ENCODE data around the gene CFAP100.

Gene CFAP100

DNA sequence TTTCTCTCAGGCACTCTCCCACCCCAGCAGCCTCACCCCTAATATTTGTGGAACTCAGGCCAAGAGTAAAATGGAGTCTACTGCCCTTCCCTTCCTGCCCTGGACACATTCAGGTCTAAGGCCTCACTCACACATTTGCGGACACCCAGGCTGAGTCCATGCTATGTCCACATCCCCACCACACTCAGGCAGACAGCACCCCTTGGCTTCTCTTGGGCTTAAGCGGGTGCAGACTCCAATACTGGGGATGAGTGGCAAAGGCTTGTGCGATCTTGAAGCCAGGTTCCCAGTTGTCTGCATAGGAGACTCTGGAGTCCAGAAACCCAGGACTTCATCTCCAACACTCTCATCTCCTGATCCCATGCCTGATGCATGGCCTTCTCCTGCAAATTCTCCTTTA, 17.5 kb upstream of the CFAP100 start:
- DNase-seq = no peak

DNA sequence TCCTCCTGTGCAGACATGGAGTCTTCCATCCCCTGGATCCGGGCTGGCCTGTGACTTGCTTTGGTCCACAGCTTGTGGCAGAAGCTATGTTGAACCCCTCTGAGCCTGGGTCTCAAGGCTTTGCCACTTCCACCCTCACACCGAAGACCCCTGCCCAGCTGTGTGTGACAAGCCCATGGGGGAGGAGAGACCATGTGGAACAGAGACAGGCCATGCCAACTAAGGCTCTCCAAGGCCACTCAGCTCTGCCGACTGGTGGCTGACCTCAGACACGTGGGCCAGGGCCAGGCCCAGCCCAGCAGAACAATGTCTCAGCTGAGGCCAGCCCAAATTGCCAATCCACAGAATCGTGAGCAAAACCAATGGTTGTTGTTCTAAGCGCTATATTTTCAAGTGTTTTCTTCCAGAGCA, 16.4 kb upstream of the CFAP100 start:
- DNase-seq = no peak

DNA sequence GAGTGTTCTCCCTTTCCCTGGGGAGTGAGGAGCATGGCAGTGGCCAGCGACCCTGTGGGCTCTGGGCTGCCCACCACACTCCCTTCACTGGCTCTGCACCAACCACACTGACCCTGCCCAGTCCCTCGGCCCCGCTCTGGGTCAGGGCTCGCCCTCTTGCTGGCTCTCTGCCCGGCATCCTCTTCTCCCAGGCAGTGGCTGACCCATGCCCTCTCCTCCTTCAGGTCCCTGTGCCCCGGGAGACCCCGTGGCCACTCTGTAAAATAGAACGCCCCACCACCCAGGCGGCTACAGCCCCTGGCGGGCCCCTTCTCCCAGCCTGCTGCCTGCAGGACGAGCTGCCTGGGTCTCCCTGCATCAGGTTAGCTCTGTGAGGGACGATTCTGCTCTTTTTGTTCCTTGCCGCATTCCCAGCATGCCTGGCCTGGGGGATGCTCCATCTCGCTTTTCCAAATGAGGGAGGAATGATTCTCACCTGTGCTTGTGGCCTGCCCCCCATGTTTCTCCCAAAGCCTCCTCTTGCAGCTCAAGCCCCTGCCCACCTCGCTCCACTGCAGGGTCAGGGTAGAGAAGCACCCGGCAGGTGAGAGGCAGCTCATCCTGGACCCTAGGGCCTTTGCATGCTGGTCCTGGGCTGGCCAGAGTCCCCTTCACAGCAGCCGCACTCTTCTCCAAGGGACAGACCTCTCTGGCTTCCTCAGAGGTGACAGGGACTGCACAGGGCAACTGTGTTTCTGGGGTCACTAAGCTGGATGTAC, 14.5 kb upstream of the CFAP100 start:
- DNase-seq = no peak

DNA sequence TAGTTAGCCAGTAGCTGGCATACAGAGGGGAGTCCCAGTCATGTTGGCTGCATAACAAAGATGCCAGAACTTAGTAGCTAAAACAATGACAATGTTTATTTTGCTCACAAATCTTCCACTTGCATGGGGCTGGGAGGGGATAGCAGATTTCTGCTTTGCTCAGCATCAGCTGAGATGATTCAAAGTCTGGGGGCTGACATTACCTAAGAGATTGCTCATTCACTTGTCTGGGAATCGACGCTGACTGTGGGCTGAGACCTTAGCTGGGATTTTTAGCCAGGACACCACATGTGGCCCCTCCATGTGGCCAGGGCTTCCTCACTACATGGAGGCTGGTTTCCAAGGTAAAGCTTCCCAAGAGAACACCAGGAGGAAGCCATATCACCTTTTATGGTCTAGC, 12.7 kb upstream of the CFAP100 start:
- no peak for DNase-seq

DNA sequence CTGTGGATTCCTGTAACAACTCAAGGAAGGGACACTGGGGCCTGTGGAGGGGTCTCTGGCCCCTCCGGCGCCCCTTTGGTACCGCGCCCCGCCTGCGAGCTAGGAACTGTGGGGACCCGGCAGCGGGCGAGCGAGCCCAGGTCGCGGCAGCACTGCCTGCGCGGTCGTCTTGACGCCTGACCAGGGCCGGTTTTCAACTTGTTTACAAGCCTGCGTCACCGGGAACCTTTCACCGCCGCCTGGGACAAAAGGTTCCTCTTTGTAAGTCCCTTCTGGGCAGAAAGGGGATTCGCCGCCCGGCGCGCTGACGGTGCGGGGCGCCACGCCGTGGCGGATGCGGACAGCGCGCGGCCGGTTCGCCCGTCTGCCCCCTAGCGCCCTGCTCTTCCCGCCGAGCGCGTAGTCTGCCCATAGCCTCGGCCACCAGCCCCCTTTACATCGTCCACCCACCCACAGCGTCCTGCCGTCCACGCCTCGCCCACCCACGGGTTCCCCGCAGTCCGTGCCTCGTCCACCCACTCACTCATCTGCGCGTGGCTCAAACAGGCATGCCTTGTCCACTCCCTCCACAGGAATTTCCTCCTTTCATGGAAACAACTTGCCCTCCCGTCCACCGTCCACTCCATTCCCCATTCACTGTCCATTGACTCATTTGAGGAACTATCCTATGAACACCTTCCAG, 5.5 kb upstream of the CFAP100 start:
- DNase-seq = peak; percentile 93

DNA sequence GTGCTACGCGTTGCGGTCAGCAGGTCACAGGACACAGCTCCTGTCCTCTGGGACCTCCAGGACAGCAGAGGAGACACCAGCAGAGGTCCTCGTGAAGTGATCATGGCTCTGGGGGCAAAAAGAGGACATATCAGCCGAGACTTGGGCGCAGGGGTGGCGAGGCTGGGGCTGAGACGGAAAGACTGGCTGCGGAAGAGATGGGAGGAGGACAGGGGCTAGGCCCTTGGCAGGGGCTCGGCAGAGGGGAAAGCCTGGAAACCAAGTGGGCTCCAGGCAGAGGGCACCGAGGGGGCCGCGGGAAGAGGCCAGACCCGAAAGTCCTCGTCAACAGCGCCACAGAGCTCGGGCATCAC, 4.9 kb upstream of the CFAP100 start:
- no peak for DNase-seq

DNA sequence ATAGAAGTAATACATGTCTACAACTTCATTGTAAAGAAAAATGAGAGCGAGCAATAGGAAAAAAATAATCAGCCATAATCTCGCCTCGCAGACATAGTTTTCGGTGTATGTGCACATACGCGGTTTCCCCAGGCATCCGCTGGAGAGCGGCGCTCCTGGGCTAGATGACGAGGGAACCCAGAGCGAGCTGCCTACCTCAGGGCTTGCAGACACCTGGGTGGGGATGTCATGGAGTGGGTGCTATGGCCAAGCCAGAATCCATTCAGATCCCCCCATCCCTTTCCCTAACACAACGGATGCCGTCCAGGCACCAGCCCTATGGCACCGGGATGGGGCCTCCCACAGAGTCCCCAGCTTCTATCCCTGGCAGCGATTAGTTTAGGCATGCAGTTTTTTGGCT, 4.5 kb upstream of the CFAP100 start:
- DNase-seq = no peak

DNA sequence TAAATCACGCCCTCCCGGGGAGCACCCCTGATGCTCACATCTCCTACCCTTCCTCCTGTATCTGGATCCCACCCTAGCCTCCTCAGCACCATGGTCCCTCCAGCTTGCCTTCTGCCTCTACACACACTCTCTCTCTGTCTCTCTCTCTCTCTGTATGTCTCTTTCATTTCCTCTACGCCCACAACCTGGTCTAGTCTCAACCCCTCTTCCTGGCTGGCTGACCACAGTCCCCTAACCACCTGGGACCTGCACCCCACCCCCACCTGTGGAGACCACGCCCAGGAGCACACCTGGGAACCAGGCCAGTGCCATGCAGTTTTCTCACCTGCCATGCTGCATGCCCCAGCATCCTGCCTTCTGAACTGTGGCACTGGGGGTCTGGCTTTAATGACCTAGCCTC, 4.0 kb upstream of the CFAP100 start:
- DNase-seq = peak; percentile 73

DNA sequence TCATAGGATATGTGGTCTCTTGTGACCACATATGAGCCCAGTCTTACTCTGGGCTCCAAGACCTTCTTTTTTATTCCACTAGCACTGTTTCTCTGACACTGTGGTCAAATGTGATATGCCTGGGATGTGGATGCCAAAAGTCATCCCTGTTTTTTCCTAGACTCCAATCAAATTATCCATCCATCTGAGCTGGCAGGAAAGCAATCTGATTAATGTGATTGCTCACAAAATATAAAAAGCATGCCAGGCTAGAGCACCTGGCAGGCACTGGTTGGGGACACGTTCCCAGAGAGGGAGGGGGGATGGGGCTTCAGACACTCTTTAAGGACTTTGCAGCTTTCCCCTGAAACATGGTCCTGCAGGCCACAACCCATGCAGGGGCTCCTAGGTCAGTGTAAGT, 3.1 kb upstream of the CFAP100 start:
- no peak for DNase-seq

DNA sequence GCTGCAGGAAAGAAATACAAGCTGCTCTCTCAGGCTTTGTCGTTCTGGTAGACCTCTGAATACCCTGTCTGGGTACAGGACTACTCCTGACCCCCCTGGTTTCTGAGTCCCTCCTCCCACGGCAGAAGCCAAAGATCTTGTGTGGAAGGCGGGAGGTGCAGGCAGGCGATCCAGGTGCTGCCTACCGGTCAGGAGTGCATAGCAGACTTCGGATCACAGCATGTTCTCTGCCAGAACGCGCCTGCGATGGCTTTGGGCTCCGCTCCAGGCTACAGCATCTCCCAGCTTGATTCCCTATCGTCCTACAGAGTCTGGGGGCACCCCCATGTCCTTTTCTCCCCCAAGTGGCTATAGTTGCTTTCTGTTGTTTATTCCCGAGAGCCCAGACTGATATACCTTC, 2.5 kb upstream of the CFAP100 start:
- no peak for DNase-seq

DNA sequence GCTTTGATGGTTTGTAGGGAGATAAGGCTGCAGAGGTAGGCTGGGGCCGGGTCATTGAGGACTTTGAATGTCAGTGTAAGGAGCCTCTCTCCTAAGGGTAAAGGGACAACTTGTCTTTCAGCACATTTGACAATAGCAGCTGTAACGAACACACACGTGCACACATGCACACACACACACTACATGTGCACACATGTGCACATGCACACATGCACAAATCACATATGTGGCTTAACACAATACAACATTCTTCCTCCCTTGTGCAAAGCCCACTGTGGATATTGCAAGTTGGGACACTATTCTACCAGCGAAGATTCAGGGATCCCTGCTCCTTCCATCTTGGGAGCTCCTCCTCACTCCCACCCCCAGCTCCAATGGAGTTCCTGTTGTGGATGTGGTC, 1.1 kb upstream of the CFAP100 start:
- DNase-seq = peak; percentile 45

DNA sequence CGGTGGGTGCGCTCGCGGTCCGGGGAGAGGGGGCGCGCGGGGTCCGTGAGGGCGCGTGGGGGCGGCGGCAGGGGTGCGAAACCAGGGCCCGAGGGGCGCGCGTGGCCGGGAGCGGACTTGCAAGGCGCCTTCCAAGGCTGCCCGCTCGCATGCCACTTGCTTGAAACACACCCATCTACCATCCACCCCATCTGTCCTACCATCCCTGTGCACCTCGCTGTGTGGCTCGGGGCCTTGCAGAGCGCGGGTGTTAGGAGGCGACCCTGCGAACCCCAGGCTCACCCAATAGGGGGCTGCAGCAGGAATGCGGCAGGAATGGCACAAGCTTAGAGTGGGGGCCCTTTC, 240 bp downstream of the CFAP100 start:
- no peak for DNase-seq

DNA sequence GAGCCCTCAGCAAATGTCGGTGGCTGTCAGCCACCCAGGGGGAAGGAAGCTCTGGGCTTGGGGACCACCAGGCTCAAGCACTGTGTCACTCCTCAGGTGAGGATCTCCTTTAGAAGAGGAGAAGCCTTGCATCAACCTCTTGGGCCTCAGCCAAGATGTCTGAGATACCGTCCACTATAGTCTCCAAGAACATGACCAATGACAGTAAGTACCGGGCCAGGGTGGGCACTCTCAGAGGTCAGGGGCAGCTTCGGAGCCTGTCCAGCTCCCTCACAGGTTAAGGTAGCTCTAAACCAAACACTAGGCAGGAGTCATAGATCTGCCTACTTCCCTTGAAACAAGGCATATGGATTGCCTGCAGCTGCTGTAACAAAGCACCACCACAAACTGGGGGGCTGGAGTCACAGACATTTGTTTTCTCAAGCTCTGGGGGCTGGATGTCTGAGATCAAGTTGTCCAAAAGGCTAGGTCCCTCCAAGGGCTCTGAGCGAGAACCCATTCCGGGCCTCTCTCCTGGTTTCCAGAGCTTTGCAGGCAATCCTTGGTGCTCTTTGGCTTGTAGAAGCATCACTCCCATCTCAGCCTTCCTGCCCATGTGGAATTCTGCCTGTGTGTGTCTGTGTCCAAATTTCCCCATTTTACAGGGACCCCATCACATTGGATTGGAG, 1.3 kb downstream of the CFAP100 start:
- no peak for DNase-seq

DNA sequence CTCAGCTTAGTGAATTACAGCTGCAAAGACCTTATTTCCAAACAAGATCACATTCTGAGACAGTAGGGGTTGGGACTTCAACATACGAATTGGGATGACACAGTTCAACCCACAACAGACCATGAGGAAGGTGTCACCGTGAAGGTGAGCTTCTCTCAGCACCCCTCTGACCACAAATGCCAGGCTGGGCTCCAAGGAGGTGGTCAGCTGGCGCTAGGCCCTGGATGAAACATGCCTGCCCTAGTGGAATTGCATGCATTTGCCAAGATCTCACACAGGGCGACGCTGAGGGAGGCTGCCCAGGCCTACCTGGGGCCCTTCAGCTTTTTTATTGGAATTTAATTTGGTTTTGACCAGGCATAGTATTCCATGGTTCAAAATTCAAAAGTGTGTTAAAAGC, 1.8 kb downstream of the CFAP100 start:
- no peak for DNase-seq

DNA sequence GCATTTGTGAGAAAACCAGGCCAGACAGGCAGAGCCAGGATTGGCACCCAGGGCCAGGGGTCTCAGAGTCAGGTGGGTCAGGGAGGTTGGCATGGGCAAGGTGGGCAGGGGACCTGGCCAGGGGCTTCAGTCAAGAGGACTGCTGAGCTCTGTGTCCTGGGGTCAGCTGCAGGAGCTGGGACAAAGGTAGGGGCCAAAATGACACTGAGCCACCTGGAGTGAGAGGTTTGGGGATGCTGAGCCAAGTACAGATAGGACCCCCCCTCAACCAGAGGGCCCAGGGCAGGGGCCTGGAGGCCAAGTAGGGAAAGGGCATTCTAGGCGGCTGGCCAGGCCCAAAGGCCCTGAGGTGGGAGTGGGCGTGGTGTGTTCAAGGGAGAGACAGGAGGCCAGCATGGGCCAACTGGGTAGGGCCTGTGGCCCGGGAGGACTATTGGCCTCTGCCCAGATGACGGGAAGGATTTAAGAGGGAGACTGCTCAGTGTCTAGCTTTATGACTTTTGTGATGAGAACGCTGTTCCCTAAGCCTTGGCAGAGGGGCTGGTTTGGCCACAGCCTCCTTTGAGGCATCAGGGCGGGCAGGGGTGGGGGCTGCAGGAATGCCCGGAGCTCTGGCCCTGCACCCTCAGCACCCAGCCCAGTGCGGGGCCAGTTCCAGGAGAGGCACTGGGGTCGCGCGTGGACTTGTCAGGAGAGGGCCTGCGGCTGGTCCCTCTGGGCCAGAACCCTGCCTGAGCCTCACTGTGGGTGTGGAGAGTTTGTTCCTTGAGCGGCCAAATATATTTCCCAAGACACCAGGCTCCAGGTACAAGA, 3.1 kb downstream of the CFAP100 start:
- no peak for DNase-seq

DNA sequence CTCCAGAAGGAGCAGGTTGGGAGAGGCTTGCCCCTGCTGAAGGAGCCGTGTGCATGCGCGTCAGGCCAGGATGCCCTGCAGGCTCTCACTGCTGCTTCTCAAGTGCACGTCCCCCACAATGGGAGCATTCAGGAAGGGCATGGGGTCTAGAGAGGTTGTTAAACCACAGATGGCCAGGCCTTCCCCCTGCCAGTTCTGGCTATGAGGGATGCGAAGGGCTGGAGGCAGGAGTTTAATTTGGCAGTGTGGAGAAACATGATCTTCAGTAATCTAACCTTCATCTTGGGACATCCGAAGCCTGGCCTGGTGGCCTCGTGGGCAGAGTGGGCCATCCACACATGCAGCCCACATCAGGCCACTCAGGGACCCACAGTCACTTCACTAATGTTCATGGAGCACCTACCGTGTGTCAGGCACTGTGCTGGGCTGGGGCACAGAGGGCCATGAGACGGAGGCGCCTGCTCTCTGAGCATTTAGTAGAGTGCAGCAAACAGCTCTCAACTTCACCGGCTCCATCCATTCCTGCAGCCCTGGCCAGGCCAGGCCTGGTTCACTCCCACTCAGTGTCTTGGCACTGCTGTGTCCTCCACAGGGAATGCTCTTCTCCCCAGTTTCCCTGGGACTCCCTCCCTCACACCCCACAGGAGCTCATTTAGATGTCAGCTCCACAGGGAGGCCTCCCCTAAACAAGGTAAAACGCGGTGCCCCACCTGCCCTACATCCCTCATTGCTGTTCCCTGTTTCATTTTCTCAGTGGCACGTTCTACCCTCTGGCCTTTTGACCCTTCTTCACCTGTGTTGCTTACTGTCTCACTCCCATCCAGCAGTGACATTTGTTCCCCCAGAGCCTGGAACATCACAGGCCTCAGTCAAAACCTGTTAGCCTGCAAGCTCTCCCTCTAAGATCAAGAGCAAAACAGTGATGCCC, 4.0 kb downstream of the CFAP100 start:
- no peak for DNase-seq

DNA sequence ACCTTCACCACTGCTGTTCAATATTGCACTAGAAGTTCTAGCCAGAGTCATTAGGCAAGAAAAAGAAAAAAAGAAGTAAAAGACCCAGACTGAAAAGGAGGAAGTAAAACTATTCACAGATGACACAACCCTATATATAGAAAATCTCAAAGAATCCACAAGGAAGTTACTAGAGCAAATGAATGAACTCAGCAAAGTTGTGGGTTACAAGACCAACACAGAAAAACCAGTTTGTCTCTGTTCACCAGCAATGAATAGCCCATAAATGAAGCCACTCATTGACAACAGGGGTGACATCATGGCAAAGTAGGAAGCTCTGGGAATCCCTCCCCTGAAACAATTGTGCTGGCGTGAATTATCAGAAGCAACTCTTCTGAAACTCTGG, 4.6 kb downstream of the CFAP100 start:
- DNase-seq = peak; percentile 79

DNA sequence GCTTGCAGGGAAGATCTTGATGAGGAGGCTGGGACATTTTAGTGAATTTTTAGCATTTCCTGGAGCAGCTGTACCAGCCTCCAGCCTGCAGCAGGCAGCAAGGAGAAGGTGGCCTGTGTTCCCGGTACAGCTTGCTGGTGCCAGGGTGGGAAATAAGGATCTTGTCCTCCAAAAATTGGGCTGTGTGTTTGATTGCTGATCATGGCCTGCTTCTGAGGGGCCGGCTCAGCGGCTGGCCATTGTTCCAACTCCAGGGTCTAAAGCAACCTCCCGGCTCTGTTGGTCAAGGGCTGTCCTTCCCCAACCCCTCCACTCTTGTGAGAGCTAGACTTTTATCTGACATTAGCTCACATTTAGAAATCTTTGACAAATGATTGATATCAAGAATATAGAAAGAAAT, 5.0 kb downstream of the CFAP100 start:
- no peak for DNase-seq

DNA sequence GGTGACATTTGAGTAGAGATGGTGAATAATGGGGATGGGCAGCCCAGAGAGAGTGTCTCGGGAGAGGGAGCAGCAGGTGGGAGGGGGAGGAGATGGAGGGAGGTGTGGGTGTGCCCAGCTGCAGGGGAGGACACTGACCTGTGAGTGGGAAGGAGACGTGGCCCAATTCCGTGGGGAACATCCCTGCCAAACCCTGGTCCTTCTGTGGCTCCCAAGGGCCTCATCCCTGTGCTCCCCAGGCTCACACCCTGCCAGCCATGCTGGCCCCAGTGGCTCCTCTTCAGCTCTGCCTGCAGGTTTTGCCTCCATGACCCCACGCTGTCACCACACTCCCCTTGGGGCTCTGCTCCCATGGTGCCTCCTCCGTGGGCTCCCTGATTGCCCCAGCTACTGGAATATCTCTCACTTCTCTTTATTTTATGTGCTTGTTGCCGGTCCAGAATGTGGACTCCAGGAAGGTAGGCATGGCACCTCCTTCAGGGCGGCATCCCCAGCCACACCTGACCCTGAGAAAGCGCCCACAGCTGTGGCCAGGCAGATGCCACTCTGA, 7.0 kb downstream of the CFAP100 start:
- no peak for DNase-seq

DNA sequence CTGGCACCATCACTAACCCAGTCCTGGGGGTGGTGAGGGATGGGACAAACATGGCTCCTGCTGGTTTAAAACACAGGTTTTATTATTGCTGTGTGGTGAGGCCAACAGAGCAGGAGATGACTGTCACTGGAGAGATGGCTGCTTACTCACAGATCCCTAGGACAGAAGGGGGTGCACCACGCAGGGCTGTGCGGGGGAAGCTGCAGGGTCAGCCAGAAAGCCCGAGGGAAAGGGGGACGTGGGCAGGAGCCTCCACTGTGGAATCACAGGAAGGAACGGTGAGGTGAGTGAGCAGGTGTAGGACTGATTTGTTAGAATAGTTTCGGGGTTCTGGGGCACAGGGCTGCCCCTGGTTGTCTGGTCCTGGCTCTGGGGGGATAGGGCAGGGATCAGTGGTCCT, 7.5 kb downstream of the CFAP100 start:
- DNase-seq = no peak

DNA sequence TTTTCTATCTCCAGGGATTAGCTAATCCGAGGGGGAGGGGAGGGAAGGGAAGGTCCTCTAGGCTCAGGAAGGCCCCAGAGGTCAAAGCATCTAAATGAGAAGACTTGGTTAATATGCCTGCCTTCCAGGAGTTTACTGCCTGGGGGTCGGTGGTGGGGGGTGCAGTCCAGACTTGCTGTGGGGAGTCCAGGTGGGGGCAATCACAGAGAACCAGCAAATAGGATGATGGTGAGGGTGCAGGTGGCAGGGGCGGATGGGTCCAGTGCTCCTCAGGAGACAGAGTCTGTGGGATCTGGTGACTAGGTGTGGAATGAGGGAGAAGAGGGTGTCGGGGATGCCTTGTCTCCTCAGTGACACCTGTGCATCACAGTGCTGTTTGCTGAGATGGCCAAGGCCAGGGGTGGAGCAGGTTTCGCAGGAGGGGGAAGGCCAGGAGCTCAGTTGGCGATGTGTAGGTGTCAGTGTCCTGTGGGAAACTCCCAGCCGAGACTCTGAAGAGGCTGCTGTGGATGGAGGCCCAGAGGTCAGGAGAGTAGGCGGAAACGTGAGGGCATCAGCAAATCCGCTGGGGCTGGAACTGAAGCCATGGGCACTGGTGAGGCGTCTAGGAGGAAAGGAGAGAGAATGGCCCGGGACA, 8.1 kb downstream of the CFAP100 start:
- DNase-seq = no peak

Data from RPMI8226 (cell line).